ENCODE results near the gene EHMT1.
"Not testable (repeated sequence)": the region's sequence is repeated elsewhere in the genome, so short reads cannot be mapped to it uniquely, and the experiment has no call there.

EHMT1 gene

GRCh38 chr9:137615387-137615871 lies 3.4 kb upstream of the EHMT1 start:
- no peak for DNase-seq (ENCODE audit: low read depth)

GRCh38 chr9:137619240-137620047 lies 639 bp downstream of the EHMT1 start:
- no peak for DNase-seq (ENCODE audit: low read depth)

DNA sequence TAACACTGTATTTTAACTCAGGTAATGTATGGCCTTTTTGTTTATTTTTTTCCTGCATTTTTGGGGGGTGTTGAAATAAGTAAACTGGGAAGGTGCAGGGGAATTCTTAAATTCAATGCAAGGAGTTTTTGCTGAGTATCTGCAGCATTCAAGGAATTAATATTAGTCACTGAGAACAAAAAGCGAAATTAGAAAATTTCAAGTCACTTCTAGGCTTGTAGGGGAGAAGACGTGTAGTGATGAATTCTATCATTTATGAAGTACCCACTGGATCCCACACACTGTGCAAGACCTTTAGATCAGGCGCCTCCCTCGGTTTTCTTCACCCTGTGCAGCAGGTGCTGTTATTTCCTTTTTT lies 1.2 kb downstream of the EHMT1 start:
- no peak for DNase-seq (ENCODE audit: low read depth)

GRCh38 chr9:137620581-137620980 lies 1.8 kb downstream of the EHMT1 start:
- DNase-seq (ENCODE audit: low read depth) = no peak

- no peak for DNase-seq (ENCODE audit: low read depth)
Measured at GRCh38 chr9:137621131-137621757, 2.4 kb downstream of the EHMT1 start.

GRCh38 chr9:137622211-137622610 lies 3.4 kb downstream of the EHMT1 start:
- DNase-seq (ENCODE audit: low read depth) = not testable (repeated sequence)

DNA sequence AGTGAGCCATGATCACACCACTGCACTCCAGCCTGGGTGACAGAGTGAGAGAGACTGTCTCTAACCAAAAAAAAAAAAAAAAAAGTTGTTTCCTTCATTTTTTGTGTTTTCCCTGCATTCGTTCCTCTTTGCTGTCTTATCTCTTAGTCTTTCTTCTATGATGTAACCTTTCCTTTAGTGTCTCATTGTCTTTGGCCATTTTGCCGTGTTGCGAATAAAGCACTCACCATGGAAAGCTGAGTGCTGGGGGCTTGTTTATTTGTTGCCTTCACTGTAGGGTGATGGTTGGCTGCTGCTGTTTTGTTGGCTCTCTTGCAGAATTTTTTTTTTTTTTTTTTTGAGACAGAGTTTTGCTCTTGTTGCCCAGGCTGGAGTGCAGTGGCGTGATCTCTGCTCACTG lies 7.7 kb downstream of the EHMT1 start:
- no peak for DNase-seq (ENCODE audit: low read depth)

GRCh38 chr9:137627406-137627805 lies 8.6 kb downstream of the EHMT1 start:
- not testable (repeated sequence) for DNase-seq (ENCODE audit: low read depth)

GRCh38 chr9:137630126-137630525 lies 11.3 kb downstream of the EHMT1 start:
- no peak for DNase-seq (ENCODE audit: low read depth)

DNA sequence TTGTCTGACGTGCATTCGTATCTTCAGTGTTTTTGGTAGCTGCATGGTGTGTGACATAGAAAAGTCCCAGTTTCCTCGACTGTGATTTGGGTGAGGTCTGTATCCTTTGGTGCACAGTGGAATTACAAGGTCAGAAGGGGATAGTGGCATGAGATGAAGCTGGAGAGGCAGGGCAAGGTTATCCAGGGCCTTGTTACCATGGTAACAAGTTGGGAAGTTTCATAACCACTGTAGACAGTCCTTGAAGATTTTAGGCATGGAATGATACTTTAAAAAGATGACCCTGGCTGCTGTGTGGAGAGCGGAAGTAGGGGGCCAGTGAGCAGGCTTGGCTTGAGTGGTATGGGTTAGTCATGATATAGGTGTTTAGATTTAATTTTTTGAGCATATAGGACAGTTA lies 11.9 kb downstream of the EHMT1 start:
- no peak for DNase-seq (ENCODE audit: low read depth)

DNA sequence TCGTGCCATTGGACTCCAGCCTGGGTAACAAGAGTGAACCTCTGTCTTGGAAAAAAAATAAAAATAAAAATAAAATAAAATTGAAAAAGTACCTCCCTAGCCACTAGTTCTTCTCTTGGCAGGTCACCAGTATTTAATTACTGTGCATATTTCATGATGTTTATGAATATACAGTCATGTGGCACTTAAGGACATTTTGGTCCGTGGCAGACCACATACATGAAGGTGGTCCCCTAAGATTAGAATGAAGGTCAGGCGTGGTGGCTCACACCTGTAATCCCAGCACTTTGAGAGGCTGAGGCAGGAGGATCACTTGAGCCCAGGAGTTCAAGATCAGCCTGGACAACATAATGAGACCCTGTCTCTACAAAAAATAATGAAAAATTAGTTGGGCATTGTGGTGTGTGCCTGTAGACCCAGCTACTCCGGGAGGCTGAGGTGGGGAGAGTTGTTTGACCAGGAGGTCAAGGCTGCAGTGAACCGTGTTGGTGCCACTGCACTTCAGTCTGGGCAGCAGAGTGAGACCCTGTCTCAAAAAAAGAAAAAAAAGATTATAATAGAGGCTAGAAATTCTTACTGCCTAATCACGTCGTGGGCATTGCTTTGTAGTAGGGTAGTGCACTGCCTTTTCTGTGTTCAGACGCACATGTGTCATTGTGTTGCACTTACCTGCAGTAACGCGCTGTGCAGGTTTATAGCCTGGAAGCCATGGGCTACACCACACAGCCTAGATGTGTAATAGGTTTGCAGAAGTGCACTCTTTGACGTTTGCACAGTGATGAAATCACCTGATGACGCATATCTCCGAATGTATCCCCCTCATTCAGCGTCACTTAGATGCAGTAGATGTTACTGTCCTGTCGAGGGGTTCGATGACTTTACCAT lies 12.8 kb downstream of the EHMT1 start:
- no peak for DNase-seq (ENCODE audit: low read depth)

- DNase-seq (ENCODE audit: low read depth) = no peak
Measured at GRCh38 chr9:137632230-137633161, 13.7 kb downstream of the EHMT1 start.

- no peak for DNase-seq (ENCODE audit: low read depth)
Measured at GRCh38 chr9:137634016-137634415, 15.2 kb downstream of the EHMT1 start.

GRCh38 chr9:137638680-137639079 lies 19.9 kb downstream of the EHMT1 start:
- no peak for DNase-seq (ENCODE audit: low read depth)

GRCh38 chr9:137639303-137640051 lies 20.7 kb downstream of the EHMT1 start:
- no peak for DNase-seq (ENCODE audit: low read depth)

- DNase-seq (ENCODE audit: low read depth) = no peak
Measured at GRCh38 chr9:137640862-137641261, 22.1 kb downstream of the EHMT1 start.

DNA sequence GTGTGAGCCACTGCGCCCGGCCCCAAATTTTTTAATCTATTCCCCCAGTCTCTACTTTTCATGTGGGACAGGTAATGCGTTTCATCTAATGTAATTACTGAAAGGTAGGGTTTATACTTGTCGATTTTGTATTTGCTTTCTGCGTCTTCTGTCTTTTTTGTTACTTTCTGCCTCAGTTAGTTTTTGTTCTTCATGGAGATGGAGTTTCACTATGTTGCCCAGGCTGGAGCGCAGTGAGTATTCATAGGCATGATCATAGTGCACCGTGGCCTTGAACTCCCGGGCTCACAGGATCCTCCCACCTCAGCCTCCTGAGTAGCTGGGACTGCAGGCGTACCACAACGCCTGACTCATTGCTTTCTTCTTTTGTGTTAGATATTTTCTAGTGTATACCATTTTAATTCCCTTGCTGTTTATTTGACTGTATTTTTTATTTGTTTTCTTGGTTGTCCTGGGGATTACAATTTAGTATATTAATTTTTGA lies 23.4 kb downstream of the EHMT1 start:
- no peak for DNase-seq (ENCODE audit: low read depth)

GRCh38 chr9:137642892-137643291 lies 24.1 kb downstream of the EHMT1 start:
- DNase-seq (ENCODE audit: low read depth) = no peak

- DNase-seq (ENCODE audit: low read depth) = no peak
Measured at GRCh38 chr9:137643921-137644320, 25.1 kb downstream of the EHMT1 start.

GRCh38 chr9:137645211-137645610 lies 26.4 kb downstream of the EHMT1 start:
- DNase-seq (ENCODE audit: low read depth) = no peak

GRCh38 chr9:137646341-137646740 lies 27.5 kb downstream of the EHMT1 start:
- no peak for DNase-seq (ENCODE audit: low read depth)

Data from stimulated activated CD8-positive, alpha-beta memory T cell treated with anti-CD3 and anti-CD28 coated beads, Interleukin-15, amount 100 ng/mL, for 1 hour (primary cell).